NCI-H1092 treated with DMSO at 0.1 percent for 48 hours (cell line): ENCODE results near the gene NELFE.
A peak's percentile ranks its signal among the peaks of the same experiment; 100 is the strongest.
"Not testable (repeated sequence)": the region's sequence is repeated elsewhere in the genome, so short reads cannot be mapped to it uniquely, and the experiment has no call there.

Source experiments
- DNase-seq: peaks from one replicate; lab custom pipeline; 2025; lab: John Stamatoyannopoulos, UW

Gene NELFE

DNA sequence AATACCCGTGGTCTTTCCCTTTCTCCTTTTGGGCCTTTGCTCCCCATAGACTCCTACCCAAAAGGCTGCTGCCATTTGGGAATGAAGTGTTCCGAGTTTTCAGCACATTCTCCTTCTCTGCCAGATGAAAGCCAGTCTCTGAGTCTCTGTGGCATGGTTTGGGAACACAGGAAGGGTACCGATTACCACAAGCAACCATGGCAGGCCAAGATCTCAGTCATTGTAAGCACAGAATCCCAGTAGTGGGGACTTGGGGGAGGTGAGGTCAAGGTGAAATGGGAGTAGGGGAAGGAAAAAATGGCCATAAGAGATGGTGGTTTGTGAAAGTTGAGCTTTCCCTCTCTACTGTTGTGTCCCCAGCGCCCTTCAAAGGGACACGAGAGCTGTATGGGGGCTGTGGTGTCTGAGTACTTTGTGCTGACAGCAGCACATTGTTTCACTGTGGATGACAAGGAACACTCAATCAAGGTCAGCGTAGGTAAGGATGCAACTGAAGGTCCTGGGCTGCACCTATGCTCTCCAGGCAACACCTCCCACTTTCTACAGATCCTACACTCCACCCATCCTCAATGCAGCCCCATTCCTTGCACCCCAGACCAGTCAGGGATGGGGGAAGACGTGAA lies 8.7 kb downstream of the NELFE start:
- DNase-seq = no peak

DNA sequence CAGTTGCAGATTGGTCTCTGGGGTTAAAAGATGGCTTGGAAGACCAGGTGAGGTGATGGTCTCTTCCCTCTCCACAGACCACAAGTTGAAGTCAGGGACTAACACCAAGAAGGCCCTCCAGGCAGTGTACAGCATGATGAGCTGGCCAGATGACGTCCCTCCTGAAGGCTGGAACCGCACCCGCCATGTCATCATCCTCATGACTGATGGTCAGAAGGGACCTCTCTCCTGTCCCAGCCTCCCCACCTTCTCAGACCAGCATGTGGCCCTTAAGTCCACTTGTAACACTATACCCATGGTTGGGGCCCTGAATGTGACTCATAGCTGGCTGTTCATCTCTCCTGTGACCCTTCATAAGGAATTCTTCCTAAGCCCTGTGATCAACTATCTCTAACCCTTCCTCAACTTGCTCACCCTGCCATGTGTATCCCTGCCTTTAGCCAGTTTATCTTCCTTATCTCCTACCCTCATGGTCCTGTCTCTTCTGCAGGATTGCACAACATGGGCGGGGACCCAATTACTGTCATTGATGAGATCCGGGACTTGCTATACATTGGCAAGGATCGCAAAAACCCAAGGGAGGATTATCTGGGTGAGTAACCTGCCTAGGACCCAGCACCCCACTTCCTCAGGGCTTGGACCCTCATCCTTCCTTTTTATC lies 9.9 kb downstream of the NELFE start:
- no peak for DNase-seq

DNA sequence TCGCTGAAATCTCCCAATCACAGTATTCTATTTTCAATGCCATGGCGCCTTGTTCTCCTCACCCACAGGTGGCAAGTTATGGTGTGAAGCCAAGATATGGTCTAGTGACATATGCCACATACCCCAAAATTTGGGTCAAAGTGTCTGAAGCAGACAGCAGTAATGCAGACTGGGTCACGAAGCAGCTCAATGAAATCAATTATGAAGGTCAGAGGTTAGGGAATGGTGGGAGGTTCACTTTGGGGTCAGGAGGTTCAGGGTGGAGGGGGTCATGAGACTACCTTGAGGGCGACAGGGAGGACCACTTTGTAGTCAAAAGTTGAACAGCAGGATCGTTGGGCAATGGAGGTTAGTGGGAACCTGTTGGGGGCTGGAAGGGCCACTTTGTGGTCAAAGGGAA lies 10.5 kb downstream of the NELFE start:
- DNase-seq = no peak

DNA sequence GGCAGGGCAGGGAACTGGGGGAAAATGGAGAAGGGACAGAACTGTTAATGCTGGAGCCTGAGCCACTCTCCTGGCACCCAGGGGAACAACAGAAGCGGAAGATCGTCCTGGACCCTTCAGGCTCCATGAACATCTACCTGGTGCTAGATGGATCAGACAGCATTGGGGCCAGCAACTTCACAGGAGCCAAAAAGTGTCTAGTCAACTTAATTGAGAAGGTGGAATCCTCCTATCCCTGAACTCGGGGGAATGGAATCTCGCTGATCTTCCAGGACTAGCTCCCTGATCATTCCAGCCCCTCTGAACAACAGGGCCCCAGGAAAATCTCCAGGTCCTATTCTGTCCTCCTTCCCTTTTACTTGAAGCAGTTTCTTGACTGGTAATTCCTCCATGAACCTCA lies 10.9 kb downstream of the NELFE start:
- DNase-seq = no peak

DNA sequence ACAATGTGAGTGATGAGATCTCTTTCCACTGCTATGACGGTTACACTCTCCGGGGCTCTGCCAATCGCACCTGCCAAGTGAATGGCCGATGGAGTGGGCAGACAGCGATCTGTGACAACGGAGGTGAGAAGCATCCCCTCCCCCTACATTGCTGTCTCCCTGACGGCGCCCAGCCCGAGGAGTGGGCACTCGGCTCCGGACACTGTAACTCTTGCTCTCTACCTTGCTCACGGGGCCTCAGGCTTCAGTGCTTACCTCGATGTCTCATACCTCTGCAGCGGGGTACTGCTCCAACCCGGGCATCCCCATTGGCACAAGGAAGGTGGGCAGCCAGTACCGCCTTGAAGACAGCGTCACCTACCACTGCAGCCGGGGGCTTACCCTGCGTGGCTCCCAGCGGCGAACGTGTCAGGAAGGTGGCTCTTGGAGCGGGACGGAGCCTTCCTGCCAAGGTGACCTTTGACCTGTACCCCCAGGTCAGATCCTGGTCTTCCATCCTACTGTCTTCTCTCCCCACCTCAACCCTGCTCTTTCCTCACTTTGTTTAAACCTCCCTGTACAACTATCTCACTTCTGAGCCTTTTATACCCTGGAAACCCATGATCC lies 11.6 kb downstream of the NELFE start:
- no peak for DNase-seq

DNA sequence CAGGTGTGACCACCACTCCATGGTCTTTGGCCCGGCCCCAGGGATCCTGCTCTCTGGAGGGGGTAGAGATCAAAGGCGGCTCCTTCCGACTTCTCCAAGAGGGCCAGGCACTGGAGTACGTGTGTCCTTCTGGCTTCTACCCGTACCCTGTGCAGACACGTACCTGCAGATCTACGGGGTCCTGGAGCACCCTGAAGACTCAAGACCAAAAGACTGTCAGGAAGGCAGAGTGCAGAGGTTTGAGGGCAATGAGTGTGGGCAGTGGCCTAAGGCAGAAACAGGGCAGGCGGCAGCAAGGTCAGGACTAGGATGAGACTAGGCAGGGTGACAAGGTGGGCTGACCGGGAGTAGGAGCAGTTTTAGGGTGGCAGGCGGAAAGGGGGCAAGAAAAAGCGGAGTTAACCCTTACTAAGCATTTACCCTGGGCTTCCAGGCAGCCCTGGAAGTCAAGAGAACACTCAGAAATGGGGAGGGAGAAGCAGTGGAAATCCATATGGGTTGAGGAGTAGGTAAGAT lies 12.3 kb downstream of the NELFE start:
- no peak for DNase-seq

DNA sequence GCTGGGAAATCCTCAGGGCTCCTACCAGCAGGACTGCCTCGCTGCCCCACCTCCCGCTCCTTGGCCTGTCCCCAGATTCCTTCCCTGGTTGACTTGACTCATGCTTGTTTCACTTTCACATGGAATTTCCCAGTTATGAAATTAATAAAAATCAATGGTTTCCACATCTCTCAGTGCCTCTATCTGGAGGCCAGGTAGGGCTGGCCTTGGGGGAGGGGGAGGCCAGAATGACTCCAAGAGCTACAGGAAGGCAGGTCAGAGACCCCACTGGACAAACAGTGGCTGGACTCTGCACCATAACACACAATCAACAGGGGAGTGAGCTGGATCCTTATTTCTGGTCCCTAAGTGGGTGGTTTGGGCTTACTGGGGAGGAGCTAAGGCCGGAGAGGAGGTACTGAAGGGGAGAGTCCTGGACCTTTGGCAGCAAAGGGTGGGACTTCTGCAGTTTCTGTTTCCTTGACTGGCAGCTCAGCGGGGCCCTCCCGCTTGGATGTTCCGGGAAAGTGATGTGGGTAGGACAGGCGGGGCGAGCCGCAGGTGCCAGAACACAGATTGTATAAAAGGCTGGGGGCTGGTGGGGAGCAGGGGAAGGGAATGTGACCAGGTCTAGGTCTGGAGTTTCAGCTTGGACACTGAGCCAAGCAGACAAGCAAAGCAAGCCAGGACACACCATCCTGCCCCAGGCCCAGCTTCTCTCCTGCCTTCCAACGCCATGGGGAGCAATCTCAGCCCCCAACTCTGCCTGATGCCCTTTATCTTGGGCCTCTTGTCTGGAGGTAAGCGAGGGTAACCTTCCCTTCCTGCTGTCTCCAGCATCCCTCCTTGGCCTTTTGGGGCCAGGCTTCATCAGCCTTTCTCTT lies 13.0 kb downstream of the NELFE start, which contains the start of gene CFB:
Gene CFB (plus strand): TSS at position 589 of the 863 bp plus-strand sequence. CDS start 127 bp downstream, at position 716.
- DNase-seq = no peak

DNA sequence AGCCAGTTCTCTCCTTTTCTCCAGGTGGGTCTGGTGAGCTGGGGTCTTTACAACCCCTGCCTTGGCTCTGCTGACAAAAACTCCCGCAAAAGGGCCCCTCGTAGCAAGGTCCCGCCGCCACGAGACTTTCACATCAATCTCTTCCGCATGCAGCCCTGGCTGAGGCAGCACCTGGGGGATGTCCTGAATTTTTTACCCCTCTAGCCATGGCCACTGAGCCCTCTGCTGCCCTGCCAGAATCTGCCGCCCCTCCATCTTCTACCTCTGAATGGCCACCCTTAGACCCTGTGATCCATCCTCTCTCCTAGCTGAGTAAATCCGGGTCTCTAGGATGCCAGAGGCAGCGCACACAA lies 13.6 kb downstream of the NELFE start:
- no peak for DNase-seq

DNA sequence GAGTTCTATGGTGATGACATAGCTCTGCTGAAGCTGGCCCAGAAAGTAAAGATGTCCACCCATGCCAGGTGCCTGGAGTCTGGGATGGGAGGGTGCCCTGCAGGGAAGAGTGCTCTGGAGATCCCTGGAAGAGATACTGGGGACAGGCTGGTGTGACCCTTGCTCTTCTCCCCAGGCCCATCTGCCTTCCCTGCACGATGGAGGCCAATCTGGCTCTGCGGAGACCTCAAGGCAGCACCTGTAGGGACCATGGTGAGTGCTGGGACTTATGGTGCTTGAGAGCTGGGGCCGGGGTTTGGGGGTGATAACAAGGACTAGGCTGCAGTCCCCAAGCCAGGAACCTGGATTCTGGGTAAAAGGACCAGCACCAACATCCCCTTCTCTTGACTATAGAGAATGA lies 15.0 kb downstream of the NELFE start:
- no peak for DNase-seq

DNA sequence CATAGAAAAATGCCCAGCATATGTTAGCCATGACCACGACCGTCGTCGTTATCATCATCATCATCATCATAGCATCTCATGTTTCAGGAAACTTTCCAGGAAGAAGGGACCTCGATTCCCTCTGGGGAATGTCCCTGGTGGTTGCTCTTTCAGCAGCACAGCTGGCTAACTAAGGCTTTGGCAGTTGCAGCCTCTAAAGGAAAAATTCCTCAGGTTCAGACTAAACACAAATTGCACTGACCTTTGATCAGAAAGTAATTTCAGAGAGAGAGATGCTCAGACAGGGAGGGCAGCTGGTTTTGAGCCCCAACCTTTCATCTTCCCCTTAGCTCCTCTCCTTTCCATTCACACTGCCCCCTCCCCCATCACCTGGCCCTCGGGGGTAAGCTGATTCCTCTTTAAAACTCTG lies 18.5 kb downstream of the NELFE start:
- no peak for DNase-seq

DNA sequence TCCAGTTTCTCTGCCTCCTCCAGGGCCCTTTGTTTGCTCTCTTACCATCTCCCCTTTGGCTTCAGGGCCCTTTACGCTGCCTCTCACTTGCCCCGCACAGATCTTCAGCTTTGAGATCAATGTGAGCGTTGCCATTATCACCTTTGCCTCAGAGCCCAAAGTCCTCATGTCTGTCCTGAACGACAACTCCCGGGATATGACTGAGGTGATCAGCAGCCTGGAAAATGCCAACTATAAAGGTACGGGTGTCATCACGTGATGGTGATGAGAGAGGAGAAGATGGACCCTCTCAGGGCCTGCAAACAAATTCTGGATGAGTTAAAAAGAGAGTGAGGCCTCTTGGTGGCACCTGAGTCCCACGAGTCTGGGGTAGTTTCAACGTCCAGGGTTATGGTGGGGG lies 22.9 kb downstream of the NELFE start:
- DNase-seq = no peak

DNA sequence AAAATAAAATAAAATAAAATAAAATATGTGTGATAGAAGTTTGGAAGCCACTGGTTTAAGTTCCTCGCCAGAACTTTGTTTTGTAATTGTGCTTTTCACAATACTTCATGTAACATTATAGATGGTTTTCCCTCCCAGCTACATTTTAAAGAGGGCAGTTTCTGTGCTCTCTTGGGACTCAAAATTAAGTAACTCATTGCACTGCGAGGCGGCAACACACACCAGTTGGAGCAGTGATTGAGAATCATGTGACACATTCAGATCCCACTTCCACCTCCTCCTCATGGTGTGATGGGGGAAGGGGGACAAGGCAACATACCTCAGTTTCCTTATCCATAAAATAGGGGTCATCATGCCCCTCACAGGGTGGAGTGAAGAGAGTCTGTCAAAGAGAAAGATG lies 23.8 kb downstream of the NELFE start:
- no peak for DNase-seq

DNA sequence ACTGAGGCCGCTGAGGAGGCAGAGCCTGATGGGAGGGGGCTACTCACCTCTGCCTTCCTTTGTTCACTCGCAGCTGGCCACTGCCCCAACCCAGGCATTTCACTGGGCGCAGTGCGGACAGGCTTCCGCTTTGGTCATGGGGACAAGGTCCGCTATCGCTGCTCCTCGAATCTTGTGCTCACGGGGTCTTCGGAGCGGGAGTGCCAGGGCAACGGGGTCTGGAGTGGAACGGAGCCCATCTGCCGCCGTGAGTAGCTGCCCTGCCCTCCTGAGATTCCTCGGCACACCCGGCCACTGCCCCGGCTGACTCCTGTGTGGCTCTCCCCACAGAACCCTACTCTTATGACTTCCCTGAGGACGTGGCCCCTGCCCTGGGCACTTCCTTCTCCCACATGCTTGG lies 25.2 kb downstream of the NELFE start:
- no peak for DNase-seq

DNA sequence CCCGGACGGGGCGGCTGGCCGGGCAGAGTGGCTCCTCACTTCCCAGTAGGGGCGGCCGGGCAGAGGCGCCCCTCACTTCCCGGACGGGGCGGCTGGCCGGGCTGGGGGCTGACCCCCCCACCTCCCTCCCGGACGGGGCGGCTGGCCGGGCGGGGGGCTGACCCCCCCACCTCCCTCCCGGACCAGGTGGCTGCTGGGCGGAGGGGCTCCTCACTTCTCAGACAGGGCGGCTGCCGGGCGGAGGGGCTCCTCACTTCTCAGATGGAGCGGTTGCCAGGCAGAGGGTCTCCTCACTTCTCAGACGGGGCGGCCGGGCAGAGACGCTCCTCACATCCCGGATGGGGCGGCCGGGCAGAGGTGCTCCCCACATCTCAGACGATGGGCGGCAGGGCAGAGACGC lies 26.6 kb downstream of the NELFE start:
- DNase-seq = not testable (repeated sequence)

DNA sequence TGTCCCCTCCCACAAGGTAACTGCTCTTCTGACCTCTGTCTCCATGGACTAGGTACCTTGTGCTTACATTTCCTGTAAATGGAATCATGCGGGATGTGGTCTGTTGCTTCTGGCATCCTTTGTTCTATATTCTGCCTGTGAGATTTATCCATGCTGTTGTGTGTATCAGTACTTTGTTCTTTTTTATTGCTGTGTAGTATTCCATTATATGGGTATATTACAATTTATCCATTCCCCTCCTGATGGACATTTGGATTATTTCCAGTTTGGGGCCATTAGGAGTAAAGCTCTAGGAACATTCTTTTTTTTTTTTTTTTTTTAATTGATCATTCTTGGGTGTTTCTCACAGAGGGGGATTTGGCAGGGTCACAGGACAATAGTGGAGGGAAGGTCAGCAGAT lies 27.8 kb downstream of the NELFE start:
- no peak for DNase-seq

DNA sequence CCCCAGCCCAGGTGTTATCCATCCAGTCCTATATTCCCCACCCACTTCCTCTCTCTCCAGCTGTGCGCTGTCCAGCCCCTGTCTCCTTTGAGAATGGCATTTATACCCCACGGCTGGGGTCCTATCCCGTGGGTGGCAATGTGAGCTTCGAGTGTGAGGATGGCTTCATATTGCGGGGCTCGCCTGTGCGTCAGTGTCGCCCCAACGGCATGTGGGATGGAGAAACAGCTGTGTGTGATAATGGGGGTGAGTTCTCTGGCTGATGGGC lies 30.2 kb downstream of the NELFE start:
- no peak for DNase-seq

DNA sequence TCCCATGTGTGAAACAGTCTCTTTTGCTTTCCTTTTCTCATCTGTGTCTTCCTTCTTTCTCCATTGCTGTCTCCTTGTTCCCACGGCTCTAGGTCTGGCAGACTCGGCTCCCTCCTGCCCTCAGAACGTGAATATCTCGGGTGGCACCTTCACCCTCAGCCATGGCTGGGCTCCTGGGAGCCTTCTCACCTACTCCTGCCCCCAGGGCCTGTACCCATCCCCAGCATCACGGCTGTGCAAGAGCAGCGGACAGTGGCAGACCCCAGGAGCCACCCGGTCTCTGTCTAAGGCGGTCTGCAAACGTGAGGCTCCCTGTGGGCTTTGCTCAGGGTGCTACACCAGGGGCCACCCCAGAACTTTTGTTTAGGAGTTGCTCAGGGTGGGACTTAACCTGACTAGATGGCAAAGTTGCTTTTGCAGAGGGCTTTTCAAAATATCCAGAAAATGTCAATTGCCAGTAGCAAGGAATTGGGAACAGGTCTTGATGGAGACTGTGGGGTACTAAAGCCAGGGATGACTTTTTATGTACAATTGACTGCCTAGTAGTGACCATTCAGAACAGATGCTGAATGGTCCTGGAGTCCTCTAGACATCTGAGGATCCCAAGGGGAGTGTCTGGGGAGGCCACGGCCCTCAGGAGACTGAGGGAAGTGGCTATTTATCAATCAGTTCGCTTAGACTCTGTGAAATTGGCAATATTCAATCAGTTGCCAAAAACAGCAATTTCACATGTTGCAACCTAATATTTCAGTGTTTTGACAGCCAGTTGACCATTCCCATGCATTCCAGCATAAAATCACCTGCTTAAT lies 30.7 kb downstream of the NELFE start:
- no peak for DNase-seq

DNA sequence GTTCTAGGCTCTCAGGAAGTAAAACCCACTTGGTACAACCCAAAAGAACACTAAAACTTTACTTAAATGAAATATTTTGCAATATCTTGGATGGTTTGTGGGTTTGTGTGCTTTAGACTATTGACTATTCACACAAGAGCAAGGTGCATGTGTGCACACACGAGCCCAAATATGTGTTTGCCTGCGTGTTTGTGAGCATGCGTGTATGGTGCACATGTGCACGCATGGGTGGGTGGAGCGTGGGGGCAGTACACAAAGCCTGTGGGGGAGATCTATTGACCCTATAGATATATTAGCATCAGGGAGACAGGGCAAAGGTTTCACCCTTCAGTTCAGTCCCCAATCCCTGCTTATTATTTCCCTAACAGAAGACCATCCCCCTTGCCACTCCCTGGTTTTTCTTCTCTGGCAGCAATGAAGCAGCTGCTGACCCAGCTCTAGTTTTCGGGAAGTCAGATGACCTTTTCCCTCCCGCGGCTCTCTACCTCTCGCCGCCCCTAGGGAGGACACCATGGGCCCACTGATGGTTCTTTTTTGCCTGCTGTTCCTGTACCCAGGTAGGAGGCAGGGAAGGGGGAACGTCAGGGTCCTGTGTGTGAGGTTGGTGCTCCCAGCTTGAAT lies 31.4 kb downstream of the NELFE start, which contains the start of gene C2:
Gene C2 (plus strand): TSS at position 476 of the 621 bp plus-strand sequence. CDS start 36 bp downstream, at position 512.
- no peak for DNase-seq

DNA sequence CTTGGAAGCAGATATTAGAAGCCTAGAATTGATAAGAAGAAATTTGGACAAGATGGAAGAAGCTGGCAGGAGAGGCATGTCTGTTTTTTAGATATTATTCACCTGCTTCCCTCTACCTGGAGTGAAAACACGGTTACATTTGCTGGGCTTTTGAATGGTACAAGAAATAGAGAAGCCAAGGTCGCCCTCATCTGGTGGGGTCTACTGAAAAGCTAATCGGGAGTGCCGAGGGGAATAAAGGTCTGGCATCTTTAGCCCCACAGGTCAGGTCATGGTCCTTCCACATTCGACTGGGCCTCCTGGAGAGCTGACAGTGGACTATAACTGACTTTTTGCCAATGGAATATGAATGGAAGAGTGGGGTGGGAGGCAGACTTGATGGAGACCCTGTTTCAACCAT lies 35.8 kb downstream of the NELFE start:
- DNase-seq = peak; percentile 15

DNA sequence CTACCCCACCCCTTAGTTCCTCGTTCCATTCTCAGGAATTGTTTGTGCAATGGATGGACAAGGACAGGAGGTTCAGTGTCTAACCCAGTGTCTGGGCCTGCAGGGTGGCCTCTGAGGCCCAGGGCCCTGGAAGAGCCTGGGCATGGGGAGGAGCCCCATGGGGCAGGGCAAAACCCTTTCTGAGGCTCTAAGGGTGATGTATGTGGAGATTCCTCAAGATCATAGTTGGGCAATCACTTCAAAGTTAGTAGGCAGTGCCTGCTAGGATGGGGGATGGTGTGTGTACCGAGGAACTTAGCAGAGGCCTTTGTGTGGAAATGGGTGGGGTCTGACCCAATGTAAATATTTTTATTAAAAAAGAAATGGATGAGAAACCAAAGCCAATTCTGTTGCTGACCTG lies 38.0 kb downstream of the NELFE start:
- DNase-seq = no peak

DNA sequence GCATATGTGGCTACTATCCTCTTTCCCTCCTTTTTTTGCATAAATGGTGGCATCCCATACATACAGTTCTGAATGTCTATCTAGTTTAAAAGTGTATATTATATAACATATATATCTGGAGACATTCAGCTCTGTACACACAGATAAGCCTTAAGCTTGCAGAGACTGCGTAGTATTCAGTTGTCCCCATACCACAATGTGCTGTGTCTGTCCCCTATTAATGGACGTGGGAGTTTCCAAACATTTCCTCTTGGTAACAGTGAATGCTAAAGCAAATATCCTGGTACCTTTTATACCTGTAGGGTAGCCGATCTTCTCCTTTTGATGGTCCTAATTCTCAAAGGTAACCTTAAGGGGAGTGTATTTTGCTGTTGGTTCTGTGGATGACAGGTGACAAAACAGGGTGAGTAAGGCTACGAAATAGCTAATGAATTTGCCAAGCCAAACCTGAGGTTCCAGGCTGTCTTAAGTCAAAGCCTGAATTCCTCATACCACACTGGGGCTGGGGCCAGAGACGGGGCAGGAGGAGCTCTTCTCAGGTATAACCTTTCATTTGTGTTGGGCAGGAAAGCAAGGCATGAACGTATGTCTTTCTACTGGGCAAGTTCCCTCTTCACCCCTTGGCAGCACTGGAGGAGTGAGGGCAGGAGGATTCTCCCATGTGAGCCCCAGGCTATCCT lies 39.0 kb downstream of the NELFE start:
- no peak for DNase-seq
